IMR-90 (cell line): ENCODE results near the gene PTGR3. TPM values are rescaled to one million over a fixed set of nuclear protein-coding genes. Genes with fewer than 3 reads are reported as not detected.

ENCODE experiments used
- ATAC-seq: fragments of 200-7000 bp; cut with Tn5 transposase; 2 replicates; pipeline ENCODE4 v1.9.1; 2020; ENCODE audit warnings: low read depth, mild to moderate bottlenecking, moderate library complexity
- BruUV-seq: library from RNA; stranded (reverse); fragments of 400-500 nt; replicated peaks from 2 replicates; lab custom pipeline; 2021; lab: Mats Ljungman, UMichigan
- CTCF ChIA-PET: fragments of 300-600 bp; formaldehyde crosslinking; extraction: SDS; loops from one replicate; lab custom pipeline; 2021; ENCODE audit warnings: antibody characterized with exemption; lab: Yijun Ruan, JAX
- POLR2A ChIA-PET: fragments of 300-600 bp; sonication (Branson Sonifier 250); formaldehyde crosslinking; loops from one replicate; lab custom pipeline; 2022; ENCODE audit warnings: antibody characterized with exemption; ENCODE audit not compliant: unreplicated experiment; lab: Charles Lee
- DNase-seq: peaks from one replicate; pipeline ENCODE4 v3.0.0; 2013
- H2AFZ ChIP-seq: replicated peaks from 2 replicates; pipeline ENCODE3; 2013; ENCODE audit warnings: low read length, mild to moderate bottlenecking; ENCODE audit not compliant: poor library complexity
- H2AK5ac ChIP-seq: 2 replicates; pipeline ENCODE4 v1.6.1; 2013; ENCODE audit warnings: low read depth, low read length, inconsistent platforms
- H2AK9ac ChIP-seq: replicated peaks from 2 replicates; pipeline ENCODE3; 2013; ENCODE audit warnings: mild to moderate bottlenecking, low read depth, low read length, moderate library complexity; ENCODE audit not compliant: poor library complexity
- H2BK120ac ChIP-seq: 2 replicates; pipeline ENCODE4 v1.6.1; 2013; ENCODE audit warnings: low read depth, low read length, inconsistent platforms
- H2BK15ac ChIP-seq: 3 replicates; pipeline ENCODE4 v1.6.1; 2013; ENCODE audit warnings: low read depth, low read length, inconsistent platforms
- H2BK20ac ChIP-seq: 2 replicates; pipeline ENCODE4 v1.6.1; 2013; ENCODE audit warnings: low read depth, mild to moderate bottlenecking, inconsistent platforms, low read length, moderate library complexity
- H2BK5ac ChIP-seq: 2 replicates; pipeline ENCODE4 v1.6.1; 2013; ENCODE audit warnings: mild to moderate bottlenecking, low read depth, low read length, inconsistent platforms; ENCODE audit not compliant: poor library complexity, severe bottlenecking
- H3K14ac ChIP-seq: replicated peaks from 2 replicates; pipeline ENCODE4 v1.6.1; 2013; ENCODE audit warnings: low read depth, low read length, inconsistent platforms
- H3K18ac ChIP-seq: 2 replicates; pipeline ENCODE4 v1.6.1; 2013; ENCODE audit warnings: low read depth, low read length, control low read depth
- H3K23ac ChIP-seq: 2 replicates; pipeline ENCODE4 v1.6.1; 2013; ENCODE audit warnings: low read depth, low read length, inconsistent platforms
- H3K27ac ChIP-seq: 2 replicates; pipeline ENCODE4 v1.5.1; 2013; ENCODE audit warnings: mild to moderate bottlenecking, control low read depth, low read length; ENCODE audit not compliant: insufficient read depth
- H3K27me3 ChIP-seq: 2 replicates; pipeline ENCODE4 v1.6.1; 2013; ENCODE audit warnings: low read length; ENCODE audit not compliant: control insufficient read depth, insufficient read depth
- H3K36me3 ChIP-seq: 2 replicates; pipeline ENCODE4 v1.6.1; 2013; ENCODE audit warnings: low read length, mixed read lengths; ENCODE audit not compliant: control insufficient read depth, insufficient read depth
- H3K4ac ChIP-seq: 2 replicates; pipeline ENCODE4 v1.6.1; 2013; ENCODE audit warnings: low read depth, low read length, inconsistent platforms
- H3K4me1 ChIP-seq: 2 replicates; pipeline ENCODE4 v1.6.1; 2013; ENCODE audit warnings: low read length, mixed read lengths; ENCODE audit not compliant: control insufficient read depth, insufficient read depth
- H3K4me2 ChIP-seq: 2 replicates; pipeline ENCODE4 v1.6.1; 2013; ENCODE audit warnings: low read depth, mild to moderate bottlenecking, control low read depth, low read length, moderate library complexity
- H3K4me3 ChIP-seq: 2 replicates; pipeline ENCODE4 v1.5.1; 2013; ENCODE audit warnings: low read depth, mild to moderate bottlenecking, control low read depth, low read length, moderate library complexity; ENCODE audit not compliant: insufficient read depth
- H3K56ac ChIP-seq: 2 replicates; pipeline ENCODE4 v1.6.1; 2013; ENCODE audit warnings: low read length, inconsistent platforms; ENCODE audit not compliant: insufficient read depth; ENCODE audit errors: extremely low read depth
- H3K79me1 ChIP-seq, 2 experiments: 2 replicates each; pipeline ENCODE4 v1.6.1; 2013; ENCODE audit warnings: low read length in 2 of 2, inconsistent platforms in 1 of 2, low read depth in 1 of 2
- H3K9ac ChIP-seq: 2 replicates; pipeline ENCODE4 v1.6.1; 2013; ENCODE audit warnings: low read depth, low read length, control low read depth
- H3K9me1 ChIP-seq: 2 replicates; pipeline ENCODE4 v1.6.1; 2013; ENCODE audit warnings: low read length, inconsistent platforms; ENCODE audit not compliant: insufficient read depth
- H3K9me3 ChIP-seq: 2 replicates; pipeline ENCODE4 v1.6.1; 2013; ENCODE audit warnings: low read length; ENCODE audit not compliant: control insufficient read depth, insufficient read depth
- H4K20me1 ChIP-seq: 2 replicates; pipeline ENCODE4 v1.6.1; 2013; ENCODE audit warnings: low read length, inconsistent platforms; ENCODE audit not compliant: insufficient read depth
- H4K5ac ChIP-seq: 2 replicates; pipeline ENCODE4 v1.6.1; 2013; ENCODE audit warnings: mild to moderate bottlenecking, low read depth, low read length, control low read depth
- H4K8ac ChIP-seq, 2 experiments: 2 replicates each; pipeline ENCODE4 v1.6.1; 2013; ENCODE audit warnings: low read depth in 2 of 2, low read length in 2 of 2, control low read depth in 1 of 2, inconsistent platforms in 1 of 2
- H4K91ac ChIP-seq: 2 replicates; pipeline ENCODE4 v1.6.1; 2013; ENCODE audit warnings: low read depth, low read length, inconsistent platforms; ENCODE audit not compliant: insufficient read depth
- BHLHE40 ChIP-seq: fragments of 150-350 bp; IDR thresholded peaks from 2 replicates; pipeline ENCODE4 v1.6.1; 2016; ENCODE audit warnings: mild to moderate bottlenecking, low read depth, low read length
- CEBPB ChIP-seq: IDR thresholded peaks from 2 replicates; pipeline ENCODE4 v1.6.1; 2012; ENCODE audit warnings: low read depth, low read length, improper control_type of control experiment
- CHD1 ChIP-seq: IDR thresholded peaks from 2 replicates; pipeline ENCODE4 v1.6.1; 2012; ENCODE audit warnings: low read depth, low read length, improper control_type of control experiment
- FOS ChIP-seq: fragments of 150-350 bp; IDR thresholded peaks from 2 replicates; pipeline ENCODE4 v1.6.1; 2016; ENCODE audit warnings: low read depth, low read length
- MAFK ChIP-seq: IDR thresholded peaks from 2 replicates; pipeline ENCODE4 v1.6.1; 2012; ENCODE audit warnings: low read depth, low read length, improper control_type of control experiment
- MAZ ChIP-seq: IDR thresholded peaks from 2 replicates; pipeline ENCODE4 v1.6.1; 2012; ENCODE audit warnings: low read depth, mild to moderate bottlenecking, low read length, improper control_type of control experiment, moderate library complexity, borderline replicate concordance
- MXI1 ChIP-seq: IDR thresholded peaks from 2 replicates; pipeline ENCODE4 v1.6.1; 2012; ENCODE audit warnings: low read depth, mild to moderate bottlenecking, low read length, moderate library complexity, borderline replicate concordance
- NFE2L2 ChIP-seq: fragments of 150-350 bp; IDR thresholded peaks from 2 replicates; pipeline ENCODE4 v1.6.1; 2016; ENCODE audit warnings: low read depth, mild to moderate bottlenecking, low read length
- POLR2A ChIP-seq: IDR thresholded peaks from 2 replicates; pipeline ENCODE4 v1.6.1; 2012; ENCODE audit warnings: mild to moderate bottlenecking, low read depth, low read length
- RAD21 ChIP-seq: IDR thresholded peaks from 2 replicates; pipeline ENCODE4 v1.6.1; 2012; ENCODE audit warnings: low read length, improper control_type of control experiment
- RCOR1 ChIP-seq: IDR thresholded peaks from 2 replicates; pipeline ENCODE4 v1.6.1; 2012; ENCODE audit warnings: mild to moderate bottlenecking, low read length, improper control_type of control experiment; ENCODE audit not compliant: insufficient replicate concordance
- RFX5 ChIP-seq: IDR thresholded peaks from 2 replicates; pipeline ENCODE4 v1.8.0; 2012; ENCODE audit warnings: low read depth, mild to moderate bottlenecking, low read length, moderate library complexity
- SMC3 ChIP-seq: fragments of 150-350 bp; IDR thresholded peaks from 2 replicates; pipeline ENCODE4 v1.6.1; 2016; ENCODE audit warnings: low read depth, mild to moderate bottlenecking, antibody characterized with exemption, low read length, moderate library complexity
- WGBS, 2 experiments: methylation state at CpG; one replicate each; pipeline versions ENCODE4 v1.1.5 to v1.1.7; 2013; ENCODE audit warnings: missing lambda C conversion rate in 2 of 2; ENCODE audit not compliant: insufficient read length in 1 of 2; ENCODE audit errors: extremely low coverage in 2 of 2; 5-methylcytosine and 5-hydroxymethylcytosine counted together
- dilution Hi-C: fragments of 300-500 bp; cut with HindIII; formaldehyde crosslinking; loops from one replicate; pipeline ENCODE4 v1.14.3; 2018; ENCODE audit warnings: low sequenced_read_pairs; ENCODE audit not compliant: unreplicated experiment
- in situ Hi-C: fragments of 300-500 bp; cut with MboI; formaldehyde crosslinking; loops from 3 replicates; pipeline ENCODE4 v1.14.3; 2019; ENCODE audit warnings: low sequenced_read_pairs, inconsistent platforms, mixed read lengths
- intact Hi-C: fragments of 100-400 bp; cut with micrococcal nuclease; formaldehyde crosslinking; loops from 2 replicates; pipeline ENCODE4 v1.10.0; 2022
- polyA plus RNA-seq, 3 experiments: library from polyadenylated mRNA; depleted of rRNA; stranded (reverse); fragments of >200 nt; gene quantifications; 2 replicates each; pipeline ENCODE4 v1.2.3, GENCODE V29; 2012; ENCODE audit warnings: low replicate concordance in 1 of 3
- total RNA-seq: library from RNA; depleted of rRNA; stranded (reverse); fragments of >200 nt; gene quantifications from 2 replicates; pipeline ENCODE4 v1.2.3, GENCODE V29; 2012
- TF ChIP-seq, protein P1 (sequence below): fragments of 150-350 bp; IDR thresholded peaks from 2 replicates; pipeline ENCODE4 v1.6.1; 2017; ENCODE audit warnings: mild to moderate bottlenecking, antibody characterized with exemption, low read length, low read depth
- TF ChIP-seq, protein P2 (sequence below): conservative IDR thresholded peaks from 2 replicates; pipeline ENCODE4 v1.5.1; 2012; ENCODE audit warnings: mild to moderate bottlenecking, low read depth, low read length, improper control_type of control experiment
- TF ChIP-seq, protein P3 (sequence below): fragments of 150-350 bp; IDR thresholded peaks from 2 replicates; pipeline ENCODE4 v1.6.1; 2016; ENCODE audit warnings: low read depth, mild to moderate bottlenecking, low read length, moderate library complexity, borderline replicate concordance

Gene PTGR3
- total and polyA plus RNA-seq, 2 of the 4 experiments (the other 2 are of a cell fraction) = 16.1 to 26.4 TPM

DNA sequence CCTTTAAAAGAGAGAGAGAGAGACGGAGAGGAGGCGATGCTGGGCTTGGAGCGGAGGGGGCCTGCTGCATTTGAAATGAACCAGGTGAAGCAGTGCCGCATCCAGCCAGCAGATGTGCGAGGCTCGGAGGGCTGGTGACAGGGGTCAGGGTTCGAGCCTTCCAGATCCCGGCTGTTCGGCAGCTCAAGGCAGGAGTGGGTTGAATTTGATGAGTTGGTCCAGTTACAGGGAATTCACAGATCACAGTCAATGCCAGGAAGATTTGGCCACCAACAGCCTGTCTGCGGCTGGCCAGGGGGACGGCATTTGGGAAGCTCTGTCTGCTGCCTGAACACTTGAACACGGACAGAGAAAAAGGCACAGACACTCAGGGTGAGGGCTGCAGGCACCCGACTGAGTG lies 48.6 kb downstream of the PTGR3 start:
- intact Hi-C loops = no loop called here
- H3K23ac ChIP-seq = no peak overlapping the region
- H2BK120ac ChIP-seq = no peak overlapping the region
- in situ Hi-C loops = no loop called here
- no peak overlapping the region for H3K27ac ChIP-seq
- H3K56ac ChIP-seq = no peak overlapping the region
- H2BK15ac ChIP-seq = no peak overlapping the region
- POLR2A ChIA-PET = interaction anchor here (0.5 to 0.6 kb wide), 2 partner anchors 70 to 144 kb away, joined by 3 read pairs; no protein-coding TSS in a partner anchor
- H3K36me3 ChIP-seq = no peaks in the 10 kb centered on the region
- H3K9me3 ChIP-seq = peaks cover 5% of the 10 kb centered on the region; the same call in 1 of the 2 replicates
- H2BK20ac ChIP-seq = no peak overlapping the region
- no peak overlapping the region for H3K14ac ChIP-seq
- no peak overlapping the region for H2BK5ac ChIP-seq
- H3K4me3 ChIP-seq = no peak overlapping the region
- no peak overlapping the region for H3K4ac ChIP-seq
- H3K79me1 ChIP-seq = no peaks in the 10 kb centered on the region
- H2AK9ac ChIP-seq = no peak overlapping the region
- DNase-seq (no peak), ATAC-seq (no peak)
- H4K20me1 ChIP-seq = no peaks in the 10 kb centered on the region
- H2AFZ ChIP-seq = peak overlapping the region; percentile 15
- no peak overlapping the region for H3K18ac ChIP-seq
- H3K9me1 ChIP-seq = peaks cover 2% of the 10 kb centered on the region; the same call in 1 of the 2 replicates
- BruUV-seq = no TSS peak
- TF ChIP-seq BHLHE40 (no peak), SMC3 (no peak), MXI1 (no peak), POLR2A (no peak), RCOR1 (no peak), CEBPB (no peak), RAD21 (no peak), FOS (no peak), NFE2L2 (no peak), MAZ (no peak), CHD1 (no peak), MAFK (no peak), RFX5 (no peak)
- TF ChIP-seq, protein P1, sequence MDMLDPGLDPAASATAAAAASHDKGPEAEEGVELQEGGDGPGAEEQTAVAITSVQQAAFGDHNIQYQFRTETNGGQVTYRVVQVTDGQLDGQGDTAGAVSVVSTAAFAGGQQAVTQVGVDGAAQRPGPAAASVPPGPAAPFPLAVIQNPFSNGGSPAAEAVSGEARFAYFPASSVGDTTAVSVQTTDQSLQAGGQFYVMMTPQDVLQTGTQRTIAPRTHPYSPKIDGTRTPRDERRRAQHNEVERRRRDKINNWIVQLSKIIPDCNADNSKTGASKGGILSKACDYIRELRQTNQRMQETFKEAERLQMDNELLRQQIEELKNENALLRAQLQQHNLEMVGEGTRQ = no peak
- TF ChIP-seq, protein P2, sequence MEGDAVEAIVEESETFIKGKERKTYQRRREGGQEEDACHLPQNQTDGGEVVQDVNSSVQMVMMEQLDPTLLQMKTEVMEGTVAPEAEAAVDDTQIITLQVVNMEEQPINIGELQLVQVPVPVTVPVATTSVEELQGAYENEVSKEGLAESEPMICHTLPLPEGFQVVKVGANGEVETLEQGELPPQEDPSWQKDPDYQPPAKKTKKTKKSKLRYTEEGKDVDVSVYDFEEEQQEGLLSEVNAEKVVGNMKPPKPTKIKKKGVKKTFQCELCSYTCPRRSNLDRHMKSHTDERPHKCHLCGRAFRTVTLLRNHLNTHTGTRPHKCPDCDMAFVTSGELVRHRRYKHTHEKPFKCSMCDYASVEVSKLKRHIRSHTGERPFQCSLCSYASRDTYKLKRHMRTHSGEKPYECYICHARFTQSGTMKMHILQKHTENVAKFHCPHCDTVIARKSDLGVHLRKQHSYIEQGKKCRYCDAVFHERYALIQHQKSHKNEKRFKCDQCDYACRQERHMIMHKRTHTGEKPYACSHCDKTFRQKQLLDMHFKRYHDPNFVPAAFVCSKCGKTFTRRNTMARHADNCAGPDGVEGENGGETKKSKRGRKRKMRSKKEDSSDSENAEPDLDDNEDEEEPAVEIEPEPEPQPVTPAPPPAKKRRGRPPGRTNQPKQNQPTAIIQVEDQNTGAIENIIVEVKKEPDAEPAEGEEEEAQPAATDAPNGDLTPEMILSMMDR = no peak
- TF ChIP-seq, protein P3, sequence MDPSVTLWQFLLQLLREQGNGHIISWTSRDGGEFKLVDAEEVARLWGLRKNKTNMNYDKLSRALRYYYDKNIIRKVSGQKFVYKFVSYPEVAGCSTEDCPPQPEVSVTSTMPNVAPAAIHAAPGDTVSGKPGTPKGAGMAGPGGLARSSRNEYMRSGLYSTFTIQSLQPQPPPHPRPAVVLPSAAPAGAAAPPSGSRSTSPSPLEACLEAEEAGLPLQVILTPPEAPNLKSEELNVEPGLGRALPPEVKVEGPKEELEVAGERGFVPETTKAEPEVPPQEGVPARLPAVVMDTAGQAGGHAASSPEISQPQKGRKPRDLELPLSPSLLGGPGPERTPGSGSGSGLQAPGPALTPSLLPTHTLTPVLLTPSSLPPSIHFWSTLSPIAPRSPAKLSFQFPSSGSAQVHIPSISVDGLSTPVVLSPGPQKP = no peak
- CTCF ChIA-PET = no interaction called here
- H4K8ac ChIP-seq = no peak overlapping the region
- H3K27me3 ChIP-seq = peaks cover 13% of the 10 kb centered on the region
- H3K4me2 ChIP-seq = no peak overlapping the region; the same call in 1 of the 2 replicates
- 17% methylated on average over 2 of the region's 13 CpGs; no CpG with 5 or more reads in 1 of the 2 experiments for WGBS, 2 experiments
- no peak overlapping the region for H4K91ac ChIP-seq
- no peak overlapping the region for H3K9ac ChIP-seq
- dilution Hi-C loops = no loop called here
- no peak overlapping the region for H4K5ac ChIP-seq
- H2AK5ac ChIP-seq = no peak overlapping the region
- peaks cover 1% of the 10 kb centered on the region; the same call in 1 of the 2 replicates for H3K4me1 ChIP-seq
